SK-N-SH (cell line): ENCODE measurements around the gene SHISAL1. TPM values are rescaled to one million over a fixed set of nuclear protein-coding genes. Genes with fewer than 3 reads are reported as not detected.

Experiments used
- CTCF ChIA-PET: fragments of 300-600, 350-600 bp; formaldehyde crosslinking; extraction: SDS; loops from one replicate; lab custom pipeline; 2021; lab: Yijun Ruan, JAX
- POLR2A ChIA-PET: fragments of 350-600 bp; sonication (Branson Sonifier 250); formaldehyde crosslinking; extraction: SDS; loops from one replicate; lab custom pipeline; 2020; ENCODE audit warnings: antibody characterized with exemption, inconsistent platforms; lab: Yijun Ruan, JAX
- DNase-seq: peaks from one replicate; pipeline ENCODE4 v3.0.0; 2012
- H2AFZ ChIP-seq: fragments of 200-600 bp; sonication (generic); 2 replicates; pipeline ENCODE4 v1.8.1; 2016; ENCODE audit warnings: antibody characterized with exemption, mild to moderate bottlenecking, low read depth
- H3F3A ChIP-seq: fragments of 200-600 bp; sonication (generic); replicated peaks from 2 replicates; pipeline ENCODE3; 2016; ENCODE audit warnings: antibody characterized with exemption, mild to moderate bottlenecking; ENCODE audit not compliant: insufficient read depth
- H3K27ac ChIP-seq, 2 experiments: fragments of 200-500 bp in 1 of 2; fragments of 200-600 bp in 1 of 2; sonication (Bioruptor generic) in 1 of 2; sonication (generic), shearing (Covaris generic) in 1 of 2; 2 replicates each; pipeline versions ENCODE4 v1.5.1 to v1.6.1; 2014 to 2016; ENCODE audit warnings: low read depth in 2 of 2, inconsistent platforms in 1 of 2, low read length in 1 of 2, mild to moderate bottlenecking in 1 of 2, mixed read lengths in 1 of 2
- H3K27me3 ChIP-seq: fragments of 200-600 bp; sonication (generic), shearing (Covaris generic); 2 replicates; pipeline ENCODE4 v1.6.1; 2016; ENCODE audit warnings: mixed run types; ENCODE audit not compliant: insufficient read depth
- H3K36me3 ChIP-seq, 2 experiments: fragments of 200-500 bp in 1 of 2; fragments of 200-600 bp in 1 of 2; sonication (Bioruptor generic) in 1 of 2; sonication (generic) in 1 of 2; replicated peaks in 1 of 2; 2 replicates each; pipeline versions ENCODE3 to v1.5.1; 2014 to 2016; ENCODE audit warnings: low read length in 1 of 2, mild to moderate bottlenecking in 1 of 2; ENCODE audit not compliant: insufficient read depth in 2 of 2, control insufficient read depth in 1 of 2
- H3K4me1 ChIP-seq, 2 experiments: fragments of 200-500 bp in 1 of 2; fragments of 200-600 bp in 1 of 2; sonication (Bioruptor generic) in 1 of 2; sonication (generic), shearing (Covaris generic) in 1 of 2; 2 replicates each; pipeline versions ENCODE4 v1.5.1 to v1.6.1; 2014 to 2016; ENCODE audit warnings: low read depth in 1 of 2, low read length in 1 of 2, mixed run types in 1 of 2; ENCODE audit not compliant: insufficient read depth in 2 of 2, control insufficient read depth in 1 of 2
- H3K4me2 ChIP-seq: fragments of 200-600 bp; sonication (generic), shearing (Covaris generic); 2 replicates; pipeline ENCODE4 v1.6.1; 2017; ENCODE audit warnings: mixed run types
- H3K4me3 ChIP-seq, 2 experiments: fragments of 200-500 bp in 1 of 2; fragments of 200-600 bp in 1 of 2; sonication (Bioruptor generic) in 1 of 2; sonication (generic), shearing (Covaris generic) in 1 of 2; 2 replicates each; pipeline versions ENCODE4 v1.5.1 to v1.8.1; 2014 to 2016; ENCODE audit warnings: low read depth in 2 of 2, inconsistent platforms in 1 of 2, low read length in 1 of 2, mild to moderate bottlenecking in 1 of 2, mixed read lengths in 1 of 2, moderate library complexity in 1 of 2
- H3K79me2 ChIP-seq: fragments of 200-600 bp; sonication (generic); 2 replicates; pipeline ENCODE4 v1.8.1; 2017; ENCODE audit warnings: mild to moderate bottlenecking; ENCODE audit not compliant: insufficient read depth
- H3K9ac ChIP-seq: fragments of 200-600 bp; sonication (generic); 2 replicates; pipeline ENCODE4 v1.6.1; 2017; ENCODE audit warnings: mixed run types
- H3K9me2 ChIP-seq: fragments of 200-600 bp; sonication (generic); 2 replicates; pipeline ENCODE4 v1.6.1; 2017; ENCODE audit warnings: mixed run types
- H3K9me3 ChIP-seq: fragments of 200-600 bp; sonication (generic); 2 replicates; pipeline ENCODE4 v1.6.1; 2017; ENCODE audit warnings: mixed run types, mild to moderate bottlenecking, moderate library complexity
- H4K20me1 ChIP-seq: fragments of 200-600 bp; sonication (generic); 2 replicates; pipeline ENCODE4 v1.6.1; 2017; ENCODE audit warnings: mild to moderate bottlenecking, mixed run types; ENCODE audit not compliant: insufficient read depth
- ELF1 ChIP-seq: IDR thresholded peaks from 2 replicates; pipeline ENCODE4 v1.4.0; 2012
- EP300 ChIP-seq, 2 experiments: IDR thresholded peaks; 2 replicates each; pipeline versions ENCODE4 v1.4.0 to v1.6.1; 2012; ENCODE audit warnings: borderline replicate concordance in 1 of 2, low read depth in 1 of 2, low read length in 1 of 2
- EZH2phosphoT487 ChIP-seq: fragments of 200-600 bp; sonication (generic); IDR thresholded peaks from 2 replicates; pipeline ENCODE4 v1.6.1; 2017; ENCODE audit warnings: low read depth, mixed run types, mild to moderate bottlenecking, antibody characterized with exemption, moderate library complexity, borderline replicate concordance
- FOSL2 ChIP-seq: IDR thresholded peaks from 2 replicates; pipeline ENCODE4 v1.4.0; 2012; ENCODE audit warnings: low read depth, mild to moderate bottlenecking, moderate library complexity, borderline replicate concordance
- FOXM1 ChIP-seq: IDR thresholded peaks from 2 replicates; pipeline ENCODE4 v1.4.0; 2012; ENCODE audit warnings: low read depth, mild to moderate bottlenecking
- JUND ChIP-seq: IDR thresholded peaks from 2 replicates; pipeline ENCODE4 v1.4.0; 2012
- MXI1 ChIP-seq: IDR thresholded peaks from 2 replicates; pipeline ENCODE4 v1.6.1; 2012; ENCODE audit warnings: mild to moderate bottlenecking, low read depth, low read length, improper control_type of control experiment
- NFIC ChIP-seq: IDR thresholded peaks from 2 replicates; pipeline ENCODE4 v1.4.0; 2012; ENCODE audit warnings: borderline replicate concordance
- NRF1 ChIP-seq: IDR thresholded peaks from 2 replicates; pipeline ENCODE4 v1.6.1; 2012; ENCODE audit warnings: low read depth, mild to moderate bottlenecking, low read length
- RAD21 ChIP-seq: IDR thresholded peaks from 2 replicates; pipeline ENCODE4 v1.6.1; 2012; ENCODE audit warnings: mild to moderate bottlenecking, low read length
- RFX5 ChIP-seq: IDR thresholded peaks from 2 replicates; pipeline ENCODE4 v1.6.1; 2012; ENCODE audit warnings: mild to moderate bottlenecking, improper control_type of control experiment, low read length
- SIN3A ChIP-seq: IDR thresholded peaks from 2 replicates; pipeline ENCODE4 v1.6.1; 2012; ENCODE audit warnings: low read depth, mild to moderate bottlenecking, low read length, moderate library complexity, borderline replicate concordance
- TAF1 ChIP-seq: IDR thresholded peaks from 2 replicates; pipeline ENCODE4 v1.6.1; 2012; ENCODE audit warnings: low read depth, mild to moderate bottlenecking, low read length, moderate library complexity, borderline replicate concordance
- TCF12 ChIP-seq: IDR thresholded peaks from 2 replicates; pipeline ENCODE4 v1.4.0; 2012
- TEAD4 ChIP-seq: IDR thresholded peaks from 2 replicates; pipeline ENCODE4 v1.4.0; 2012; ENCODE audit warnings: mild to moderate bottlenecking, borderline replicate concordance; ENCODE audit not compliant: insufficient read depth
- YY1 ChIP-seq: IDR thresholded peaks from 2 replicates; pipeline ENCODE4 v1.4.0; 2012; ENCODE audit warnings: low read depth, mild to moderate bottlenecking
- WGBS: methylation state at CpG from one replicate; pipeline ENCODE4 v1.1.6; 2017; ENCODE audit warnings: low lambda C conversion rate; 5-methylcytosine and 5-hydroxymethylcytosine counted together
- polyA plus RNA-seq, 3 experiments: library from polyadenylated mRNA; depleted of rRNA; stranded (reverse); fragments of >200 nt; gene quantifications; 2 replicates each; pipeline ENCODE4 v1.2.3, GENCODE V29; 2012
- TF ChIP-seq, protein P1 (sequence below): IDR thresholded peaks from 2 replicates; pipeline ENCODE4; 2012
- TF ChIP-seq, protein P2 (sequence below): fragments of 200-600 bp; sonication (generic); IDR thresholded peaks from 2 replicates; pipeline ENCODE4 v1.6.1; 2017; ENCODE audit warnings: antibody characterized with exemption, mild to moderate bottlenecking, moderate library complexity
- TF ChIP-seq, protein P3 (sequence below): fragments of 150-350 bp; IDR thresholded peaks from 2 replicates; pipeline ENCODE4 v1.6.1; 2017; ENCODE audit warnings: antibody characterized with exemption, low read length, low read depth, borderline replicate concordance
- TF ChIP-seq, protein P4 (sequence below): fragments of 150-350 bp; IDR thresholded peaks from 2 replicates; pipeline ENCODE4 v1.6.1; 2016; ENCODE audit warnings: mild to moderate bottlenecking, low read depth, low read length

The SHISAL1 gene
- polyA plus RNA-seq, 1 of the 3 experiments (the other 2 are of a cell fraction): 0.10 TPM

DNA sequence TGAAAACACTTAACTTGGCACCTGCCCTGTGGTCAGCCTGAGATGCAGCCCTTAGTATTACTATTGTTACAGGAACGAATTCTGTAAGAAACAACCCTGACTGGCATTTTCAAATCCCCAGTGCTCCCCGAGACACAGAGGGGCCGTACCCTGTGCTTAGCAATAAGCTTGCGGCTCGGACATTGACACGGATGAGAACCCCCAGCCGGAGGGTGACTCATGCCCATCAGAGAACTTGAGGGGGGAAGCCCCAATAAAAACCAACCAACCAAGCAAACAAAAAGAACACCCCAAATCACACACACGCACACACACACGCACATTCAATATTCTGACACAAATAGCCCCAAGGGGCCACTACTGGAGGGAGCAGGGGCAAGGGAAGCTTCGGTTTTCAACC is 63.8 kb downstream of the SHISAL1 start (continued):
- no peak for TF ChIP-seq NRF1
- TF ChIP-seq EP300 (IDR thresholded peaks at IDR 0.05; ENCODE audit: borderline replicate concordance in 1 of 2, low read depth in 1 of 2, low read length in 1 of 2): no peak
- TF ChIP-seq SIN3A: no peak

DNA sequence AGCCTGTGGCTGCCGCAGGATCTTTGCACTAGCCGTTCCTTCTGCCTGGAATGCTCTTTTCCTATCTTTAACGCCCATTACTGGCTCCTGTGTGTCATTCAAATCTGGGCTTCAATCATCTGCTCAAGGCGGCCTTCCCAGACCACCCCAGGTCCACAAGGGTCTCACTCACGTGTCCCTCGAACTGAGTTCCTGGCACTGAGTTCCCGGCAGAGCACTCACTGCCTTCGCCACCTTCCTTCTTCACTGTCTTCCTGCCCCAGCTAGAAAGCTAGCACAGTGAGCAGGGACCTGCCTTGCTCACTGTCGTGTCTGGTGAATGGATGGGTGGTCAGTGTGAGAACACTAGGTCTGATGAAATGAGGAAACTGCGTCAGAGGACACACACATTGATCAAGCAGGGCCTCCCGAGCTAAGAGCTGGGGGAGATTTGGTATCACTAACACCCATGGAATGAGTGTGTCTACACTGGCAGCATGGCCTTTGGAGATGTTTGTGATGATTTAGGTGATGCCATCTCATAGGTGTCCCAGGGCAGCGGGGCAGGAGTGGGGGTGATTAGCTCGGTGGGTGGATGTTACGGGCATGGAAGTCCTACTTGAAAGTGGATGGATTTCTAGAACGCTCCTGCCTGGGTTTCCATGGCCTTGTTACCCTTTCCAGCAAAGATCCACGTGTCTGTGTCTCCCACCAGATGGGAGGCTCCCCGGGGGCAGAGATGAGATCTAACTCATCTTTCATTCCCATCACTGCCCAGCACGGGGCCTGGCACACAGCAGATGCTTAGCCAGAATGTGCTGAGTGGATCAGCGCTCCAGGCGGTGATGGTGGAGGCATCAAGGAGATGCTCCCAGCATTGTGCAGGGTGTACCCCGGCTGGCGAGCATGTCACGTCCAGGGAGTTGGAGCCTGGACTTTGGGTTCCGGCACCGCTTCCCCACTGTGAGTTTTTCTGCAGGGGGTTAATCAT is 64.5 kb downstream of the SHISAL1 start:
- POLR2A ChIA-PET: no interaction called here
- H2AFZ ChIP-seq: no peak overlapping the region

More for the DNA sequence above, 64.5 kb downstream of the SHISAL1 start:
- no peak overlapping the region for H3K4me3 ChIP-seq
- WGBS: 50% methylated on average over 17 of the region's 25 CpGs
- H4K20me1 ChIP-seq: no peaks in the 10 kb centered on the region
- CTCF ChIA-PET: no interaction called here
- no peaks in the 10 kb centered on the region for H3K4me1 ChIP-seq
- DNase-seq: no peak
- H3K27me3 ChIP-seq: no peaks in the 10 kb centered on the region
- no peaks in the 10 kb centered on the region for H3K36me3 ChIP-seq
- H3K79me2 ChIP-seq: no peaks in the 10 kb centered on the region
- H3K9me2 ChIP-seq: no peaks in the 10 kb centered on the region
- TF ChIP-seq RAD21 (no peak), FOXM1 (no peak), TAF1 (no peak), YY1 (no peak), TEAD4 (no peak), ELF1 (no peak), MXI1 (no peak), FOSL2 (no peak), NFIC (no peak), EZH2phosphoT487 (no peak), NRF1 (no peak), TCF12 (no peak), JUND (no peak), RFX5 (no peak)
- TF ChIP-seq, protein P1, sequence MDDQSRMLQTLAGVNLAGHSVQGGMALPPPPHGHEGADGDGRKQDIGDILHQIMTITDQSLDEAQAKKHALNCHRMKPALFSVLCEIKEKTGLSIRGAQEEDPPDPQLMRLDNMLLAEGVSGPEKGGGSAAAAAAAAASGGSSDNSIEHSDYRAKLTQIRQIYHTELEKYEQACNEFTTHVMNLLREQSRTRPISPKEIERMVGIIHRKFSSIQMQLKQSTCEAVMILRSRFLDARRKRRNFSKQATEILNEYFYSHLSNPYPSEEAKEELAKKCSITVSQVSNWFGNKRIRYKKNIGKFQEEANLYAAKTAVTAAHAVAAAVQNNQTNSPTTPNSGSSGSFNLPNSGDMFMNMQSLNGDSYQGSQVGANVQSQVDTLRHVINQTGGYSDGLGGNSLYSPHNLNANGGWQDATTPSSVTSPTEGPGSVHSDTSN: no peak
- TF ChIP-seq, protein P2, sequence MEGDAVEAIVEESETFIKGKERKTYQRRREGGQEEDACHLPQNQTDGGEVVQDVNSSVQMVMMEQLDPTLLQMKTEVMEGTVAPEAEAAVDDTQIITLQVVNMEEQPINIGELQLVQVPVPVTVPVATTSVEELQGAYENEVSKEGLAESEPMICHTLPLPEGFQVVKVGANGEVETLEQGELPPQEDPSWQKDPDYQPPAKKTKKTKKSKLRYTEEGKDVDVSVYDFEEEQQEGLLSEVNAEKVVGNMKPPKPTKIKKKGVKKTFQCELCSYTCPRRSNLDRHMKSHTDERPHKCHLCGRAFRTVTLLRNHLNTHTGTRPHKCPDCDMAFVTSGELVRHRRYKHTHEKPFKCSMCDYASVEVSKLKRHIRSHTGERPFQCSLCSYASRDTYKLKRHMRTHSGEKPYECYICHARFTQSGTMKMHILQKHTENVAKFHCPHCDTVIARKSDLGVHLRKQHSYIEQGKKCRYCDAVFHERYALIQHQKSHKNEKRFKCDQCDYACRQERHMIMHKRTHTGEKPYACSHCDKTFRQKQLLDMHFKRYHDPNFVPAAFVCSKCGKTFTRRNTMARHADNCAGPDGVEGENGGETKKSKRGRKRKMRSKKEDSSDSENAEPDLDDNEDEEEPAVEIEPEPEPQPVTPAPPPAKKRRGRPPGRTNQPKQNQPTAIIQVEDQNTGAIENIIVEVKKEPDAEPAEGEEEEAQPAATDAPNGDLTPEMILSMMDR: no peak
- TF ChIP-seq, protein P3, sequence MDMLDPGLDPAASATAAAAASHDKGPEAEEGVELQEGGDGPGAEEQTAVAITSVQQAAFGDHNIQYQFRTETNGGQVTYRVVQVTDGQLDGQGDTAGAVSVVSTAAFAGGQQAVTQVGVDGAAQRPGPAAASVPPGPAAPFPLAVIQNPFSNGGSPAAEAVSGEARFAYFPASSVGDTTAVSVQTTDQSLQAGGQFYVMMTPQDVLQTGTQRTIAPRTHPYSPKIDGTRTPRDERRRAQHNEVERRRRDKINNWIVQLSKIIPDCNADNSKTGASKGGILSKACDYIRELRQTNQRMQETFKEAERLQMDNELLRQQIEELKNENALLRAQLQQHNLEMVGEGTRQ: no peak
- TF ChIP-seq, protein P4, sequence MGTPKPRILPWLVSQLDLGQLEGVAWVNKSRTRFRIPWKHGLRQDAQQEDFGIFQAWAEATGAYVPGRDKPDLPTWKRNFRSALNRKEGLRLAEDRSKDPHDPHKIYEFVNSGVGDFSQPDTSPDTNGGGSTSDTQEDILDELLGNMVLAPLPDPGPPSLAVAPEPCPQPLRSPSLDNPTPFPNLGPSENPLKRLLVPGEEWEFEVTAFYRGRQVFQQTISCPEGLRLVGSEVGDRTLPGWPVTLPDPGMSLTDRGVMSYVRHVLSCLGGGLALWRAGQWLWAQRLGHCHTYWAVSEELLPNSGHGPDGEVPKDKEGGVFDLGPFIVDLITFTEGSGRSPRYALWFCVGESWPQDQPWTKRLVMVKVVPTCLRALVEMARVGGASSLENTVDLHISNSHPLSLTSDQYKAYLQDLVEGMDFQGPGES: no peak
- H3K9ac ChIP-seq: no peak overlapping the region
- H3K4me2 ChIP-seq: no peak overlapping the region
- H3K27ac ChIP-seq: no peak overlapping the region
- no peaks in the 10 kb centered on the region for H3F3A ChIP-seq
- H3K9me3 ChIP-seq: no peaks in the 10 kb centered on the region
